Astrocyte (in vitro differentiated cells and primary cell): Measurements from ENCODE around the gene TMEM167B.

Source experiments
- EZH2 ChIP-seq: IDR thresholded peaks from 2 replicates; pipeline ENCODE4 v1.6.1; 2012; ENCODE audit warnings: mild to moderate bottlenecking, low read length, inconsistent platforms; ENCODE audit not compliant: insufficient read depth
- TF ChIP-seq, protein P1 (sequence below): IDR thresholded peaks from 2 replicates; pipeline ENCODE4 v1.5.1; 2011; ENCODE audit warnings: low read depth, mild to moderate bottlenecking, inconsistent platforms, low read length, moderate library complexity; ENCODE audit not compliant: insufficient read depth

DNA sequence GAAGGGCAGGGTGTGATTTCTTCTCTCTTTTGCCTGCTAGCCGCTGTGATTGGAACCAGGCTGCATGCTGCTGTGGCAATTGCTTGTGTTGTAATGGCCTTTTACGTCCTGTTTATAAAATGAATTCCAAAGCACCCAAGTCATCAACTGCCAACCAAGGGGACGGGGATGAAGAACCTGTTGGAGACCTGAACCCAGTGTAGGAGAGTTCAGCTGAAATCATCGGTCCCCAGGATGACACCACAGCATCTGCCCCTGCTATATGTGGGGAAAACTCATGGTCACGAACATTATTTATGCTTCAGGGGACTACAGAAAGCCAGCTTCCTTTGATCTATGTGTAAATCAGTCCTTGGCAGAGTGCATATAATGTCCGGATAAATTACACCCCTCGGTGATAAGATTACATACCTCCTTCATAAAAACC is 3.8 kb downstream of the TMEM167B start:
- TF ChIP-seq, protein P1, sequence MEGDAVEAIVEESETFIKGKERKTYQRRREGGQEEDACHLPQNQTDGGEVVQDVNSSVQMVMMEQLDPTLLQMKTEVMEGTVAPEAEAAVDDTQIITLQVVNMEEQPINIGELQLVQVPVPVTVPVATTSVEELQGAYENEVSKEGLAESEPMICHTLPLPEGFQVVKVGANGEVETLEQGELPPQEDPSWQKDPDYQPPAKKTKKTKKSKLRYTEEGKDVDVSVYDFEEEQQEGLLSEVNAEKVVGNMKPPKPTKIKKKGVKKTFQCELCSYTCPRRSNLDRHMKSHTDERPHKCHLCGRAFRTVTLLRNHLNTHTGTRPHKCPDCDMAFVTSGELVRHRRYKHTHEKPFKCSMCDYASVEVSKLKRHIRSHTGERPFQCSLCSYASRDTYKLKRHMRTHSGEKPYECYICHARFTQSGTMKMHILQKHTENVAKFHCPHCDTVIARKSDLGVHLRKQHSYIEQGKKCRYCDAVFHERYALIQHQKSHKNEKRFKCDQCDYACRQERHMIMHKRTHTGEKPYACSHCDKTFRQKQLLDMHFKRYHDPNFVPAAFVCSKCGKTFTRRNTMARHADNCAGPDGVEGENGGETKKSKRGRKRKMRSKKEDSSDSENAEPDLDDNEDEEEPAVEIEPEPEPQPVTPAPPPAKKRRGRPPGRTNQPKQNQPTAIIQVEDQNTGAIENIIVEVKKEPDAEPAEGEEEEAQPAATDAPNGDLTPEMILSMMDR, result no peak
- no peak for TF ChIP-seq EZH2
